Measurements from ENCODE around the gene CFAP97.

DNA sequence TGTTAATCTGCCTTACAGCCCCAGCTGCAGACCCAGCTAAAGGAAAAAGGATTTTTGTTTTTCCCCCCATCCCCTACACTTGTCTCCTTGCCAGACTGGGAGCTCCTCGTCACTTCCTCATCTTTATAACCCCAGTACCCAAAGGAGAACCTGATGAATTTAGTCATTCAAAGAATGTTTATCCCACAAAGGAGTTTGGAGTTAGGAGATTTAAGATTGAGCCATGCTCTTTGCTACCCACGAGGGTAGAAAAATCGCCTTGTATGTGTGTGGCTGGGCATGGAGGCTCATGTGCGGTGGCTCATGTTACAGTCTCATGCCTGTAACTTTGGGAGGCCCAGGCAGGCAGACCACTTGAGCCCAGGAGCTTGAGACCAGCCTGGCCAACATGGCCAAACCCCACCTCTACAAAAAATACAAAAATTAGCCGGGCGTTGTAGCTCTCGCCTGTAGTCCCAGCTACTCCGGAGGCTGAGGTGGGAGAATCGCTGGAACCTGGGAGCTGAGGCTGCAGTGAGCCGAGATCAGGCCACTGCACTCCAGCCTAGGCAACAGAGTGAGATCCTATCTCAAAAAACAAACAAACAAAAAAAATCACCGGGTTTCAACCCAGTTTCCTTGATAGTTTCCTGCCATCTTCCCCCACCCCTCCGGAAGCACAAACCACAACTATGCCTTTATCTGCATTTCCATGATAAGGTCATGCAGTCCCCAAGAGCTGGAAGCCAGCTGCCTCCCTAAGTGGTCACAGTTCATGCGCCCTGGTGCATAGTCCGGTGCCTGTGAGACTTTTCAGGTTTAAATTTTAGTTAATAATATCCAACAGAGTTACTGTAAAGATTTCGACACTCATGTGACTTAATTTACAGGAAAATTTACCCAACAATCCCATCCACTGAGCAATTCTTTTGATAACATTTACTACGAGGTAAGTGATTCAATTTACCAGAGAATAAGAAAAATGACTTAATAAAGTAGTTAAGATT lies 1.5 kb downstream of the CFAP97 start:
- TF ChIP-seq POLR2AphosphoS5 (IDR thresholded peaks at IDR 0.05; ENCODE audit: borderline replicate concordance, low read depth, low read length) (no peak), EZH2 (IDR thresholded peaks at IDR 0.05) (no peak), FOXP2 (optimal IDR thresholded peaks at IDR 0.05; ENCODE audit: control extremely low read depth, extremely low read length, insufficient read depth) (no peak)
